Ureter (tissue), 1 donor: Measurements from ENCODE around the gene NEDD4L. TPM values are rescaled to one million over a fixed set of nuclear protein-coding genes. Genes with fewer than 3 reads are reported as not detected.

Source experiments
- DNase-seq: peaks from one replicate; pipeline ENCODE4 v3.0.0-alpha.2; 2020; ENCODE audit warnings: low spot score
- total RNA-seq: library from RNA; stranded (reverse); gene quantifications from one replicate; pipeline ENCODE4 v1.2.4, GENCODE V29; 2023
- donor health status: DM: yes; HTN: yes; CAD: no.

NEDD4L gene
- total RNA-seq, 1 donor from 2014 or later: 299 TPM

- no peak for DNase-seq
Observed at GRCh38 chr18:58396966-58397365, 352.9 kb downstream of the NEDD4L start.

DNA sequence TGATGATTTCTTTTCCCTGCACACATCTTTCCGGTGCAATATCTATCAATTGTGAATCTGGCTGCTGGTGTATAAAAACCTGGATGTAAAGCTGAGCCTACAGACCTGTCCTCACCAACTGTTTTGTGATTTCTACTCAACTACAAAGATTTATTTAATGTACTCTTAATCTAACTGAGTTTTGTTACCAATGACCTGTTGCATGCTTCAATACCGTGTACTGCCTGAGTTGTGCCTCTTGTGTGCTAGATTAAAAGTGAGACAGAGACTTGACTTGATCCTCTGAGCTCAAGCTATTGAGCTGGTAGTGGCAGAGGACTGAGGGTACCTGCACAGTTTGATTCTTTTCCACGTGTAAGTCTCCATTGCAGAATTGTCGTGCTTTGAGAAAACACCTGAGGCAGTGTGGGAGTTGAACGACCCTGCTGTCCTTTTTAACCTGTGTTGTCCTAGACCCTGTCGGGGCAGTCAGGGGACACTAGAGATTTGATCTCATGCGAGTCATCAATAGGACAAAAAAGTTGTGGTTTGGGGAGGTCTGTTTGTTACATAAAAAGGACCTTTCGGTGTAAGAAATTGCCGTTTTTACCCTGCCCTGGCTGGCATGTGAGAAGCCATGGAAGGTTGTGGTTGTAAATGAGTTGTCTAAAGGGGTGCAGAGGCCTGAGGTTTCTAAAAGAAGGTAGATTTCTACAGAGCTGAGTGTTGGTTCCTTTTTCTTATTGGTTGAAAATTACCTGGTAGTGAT lies 353.5 kb downstream of the NEDD4L start:
- DNase-seq: no peak

DNA sequence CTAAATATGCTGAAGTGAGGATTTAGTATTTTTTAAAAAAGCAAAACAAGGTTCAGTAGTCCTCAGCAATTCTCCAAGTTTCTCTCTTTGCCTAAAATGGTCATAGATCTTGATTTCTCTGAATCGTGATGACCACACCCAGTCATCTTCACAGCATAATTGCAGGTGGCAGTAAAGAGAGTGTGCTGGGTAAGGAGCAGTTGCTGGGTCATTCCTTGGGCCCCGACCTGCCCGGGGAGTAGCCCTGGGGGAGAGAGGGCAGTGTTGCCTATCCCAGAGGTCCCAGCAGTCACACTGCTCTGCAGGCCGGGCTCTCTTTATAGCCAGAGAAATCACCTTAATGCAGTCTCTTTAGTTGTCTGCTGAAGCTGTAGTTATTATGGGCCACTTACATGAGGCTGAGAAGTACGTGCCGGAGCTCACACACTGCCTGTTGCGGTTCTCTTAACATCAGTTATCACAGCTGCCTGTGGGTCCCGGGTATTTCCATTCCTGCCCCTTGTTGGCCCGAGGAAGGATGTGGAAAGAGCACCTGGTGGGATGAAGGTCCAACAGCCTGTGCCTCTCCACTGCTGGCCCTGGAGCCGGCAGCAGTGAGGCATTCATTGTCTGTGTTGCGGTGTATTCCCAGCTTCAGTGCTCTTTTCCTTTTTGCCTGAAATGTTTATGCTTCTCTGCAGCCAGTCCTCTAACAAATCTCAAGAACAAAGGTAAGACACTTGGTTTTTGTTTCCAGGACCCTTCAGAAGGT lies 354.8 kb downstream of the NEDD4L start:
- no peak for DNase-seq

GRCh38 chr18:58400331-58400870 lies 356.4 kb downstream of the NEDD4L start:
- no peak for DNase-seq

DNA sequence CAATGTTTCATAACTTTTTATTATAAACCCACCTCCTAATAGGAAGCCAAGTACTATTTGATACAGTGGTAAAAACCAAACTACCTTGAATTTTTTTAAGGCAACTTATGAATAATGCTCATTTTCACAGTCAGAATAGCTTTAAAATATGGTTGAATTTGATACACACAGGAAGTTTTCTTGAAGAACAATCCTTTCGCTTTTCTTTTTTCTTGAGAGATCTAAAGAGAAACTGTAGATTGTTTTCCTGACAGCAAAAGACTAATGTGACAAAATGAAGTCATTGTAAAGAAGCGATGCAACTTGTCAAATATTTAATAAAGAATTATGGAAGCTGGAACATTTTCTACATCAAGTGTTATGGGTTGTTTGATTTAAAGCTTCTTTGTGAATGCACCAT lies 357.2 kb downstream of the NEDD4L start:
- DNase-seq: no peak

GRCh38 chr18:58402247-58402646 lies 358.2 kb downstream of the NEDD4L start:
- DNase-seq: no peak

DNA sequence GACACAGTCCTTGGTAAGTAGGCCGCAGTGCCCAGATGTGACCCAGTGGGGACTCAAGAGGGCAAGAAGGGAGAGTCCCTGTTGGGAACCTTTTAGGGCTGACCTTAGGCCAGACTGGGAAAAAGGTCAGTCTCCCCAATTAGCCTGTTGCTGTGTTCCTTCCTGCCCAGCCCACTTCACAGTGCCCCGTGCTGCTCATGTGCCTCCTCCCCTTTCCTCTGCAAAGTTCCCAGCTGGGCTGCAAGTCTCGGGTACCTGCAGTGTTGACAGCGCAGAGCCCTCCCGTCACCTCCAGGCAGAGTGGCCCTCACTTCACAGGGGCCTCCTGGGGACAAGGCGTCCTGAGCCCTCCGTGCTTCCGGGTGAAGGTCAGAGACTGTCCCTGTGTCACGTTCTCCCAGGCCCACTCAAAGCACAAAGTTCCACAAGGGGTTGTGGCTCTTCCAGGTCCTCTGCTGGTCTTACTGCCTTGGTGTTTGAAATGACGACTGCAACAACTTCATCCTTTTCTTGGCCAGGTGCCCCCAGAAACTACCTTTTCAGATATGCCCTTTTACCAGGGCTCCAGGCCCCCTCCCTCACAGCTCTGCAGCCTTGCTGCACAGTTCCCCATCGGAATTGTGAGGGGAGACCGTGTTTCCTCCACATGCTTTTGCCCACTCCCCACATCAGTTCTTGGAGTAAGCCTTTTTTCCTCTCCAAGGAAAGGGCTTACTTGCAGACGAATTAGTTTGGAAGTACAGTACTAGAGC lies 359.1 kb downstream of the NEDD4L start:
- no peak for DNase-seq

- no peak for DNase-seq
Observed at GRCh38 chr18:58403799-58404455, 359.9 kb downstream of the NEDD4L start.

DNA sequence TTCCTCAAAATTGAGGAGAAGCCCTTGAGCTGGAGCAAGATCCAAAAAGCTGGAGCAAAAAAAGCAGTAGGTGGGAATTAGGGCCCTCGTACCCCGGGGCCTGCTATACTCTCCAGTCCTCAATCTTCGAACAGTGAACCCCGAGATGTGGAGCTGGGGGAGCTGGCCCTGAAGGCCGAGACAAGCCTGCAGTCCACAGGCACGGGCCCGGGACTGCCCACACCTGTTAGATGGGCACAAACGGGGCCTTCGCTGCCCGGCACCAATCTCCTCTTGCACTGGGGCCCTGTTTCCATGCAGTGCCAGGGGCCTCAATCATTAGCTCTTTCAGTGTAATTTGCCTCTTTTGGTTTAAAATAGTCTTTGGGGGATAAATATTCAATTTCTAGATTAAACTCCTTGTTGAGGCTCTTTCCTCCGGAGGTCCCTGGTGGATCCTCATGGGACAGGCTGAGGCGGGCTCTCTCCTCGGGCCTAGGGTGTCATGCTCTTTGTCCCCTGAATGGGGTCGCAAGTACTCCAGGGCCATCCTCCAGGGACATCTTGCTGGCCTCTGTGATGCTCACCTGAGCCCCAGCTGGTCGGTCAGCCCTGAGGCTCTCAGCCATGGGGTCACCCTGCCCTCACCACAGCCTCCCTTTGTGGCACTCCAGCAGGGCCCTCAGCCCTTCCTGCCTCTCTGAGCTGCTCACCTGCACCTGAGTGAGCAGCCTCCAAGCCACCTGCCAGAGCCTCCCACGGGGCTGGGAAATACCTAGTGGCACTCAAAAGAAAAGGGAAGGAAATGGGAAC lies 361.3 kb downstream of the NEDD4L start:
- DNase-seq: no peak

DNA sequence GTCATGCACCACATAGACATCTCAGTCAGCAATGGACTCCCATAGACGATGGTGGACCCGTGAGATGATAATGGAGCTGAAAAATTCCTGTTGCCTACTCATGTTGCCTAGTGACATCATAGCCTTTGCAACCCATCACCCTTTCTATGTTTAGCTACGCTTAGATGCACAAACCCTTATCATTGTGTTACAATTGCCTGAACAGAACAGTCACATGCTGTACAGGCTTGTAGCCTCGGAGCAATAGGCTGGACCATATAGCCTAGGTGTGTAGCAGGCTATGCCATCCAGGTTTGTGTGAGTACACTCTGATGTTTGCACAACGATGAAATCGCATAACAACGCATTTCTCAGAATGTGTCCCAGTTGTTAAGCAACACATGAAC lies 363.2 kb downstream of the NEDD4L start:
- no peak for DNase-seq

- DNase-seq: no peak
Observed at GRCh38 chr18:58407649-58408407, 363.8 kb downstream of the NEDD4L start.

GRCh38 chr18:58408665-58409064 lies 364.6 kb downstream of the NEDD4L start:
- DNase-seq: no peak

GRCh38 chr18:58409802-58410445 lies 365.9 kb downstream of the NEDD4L start:
- DNase-seq: no peak

DNA sequence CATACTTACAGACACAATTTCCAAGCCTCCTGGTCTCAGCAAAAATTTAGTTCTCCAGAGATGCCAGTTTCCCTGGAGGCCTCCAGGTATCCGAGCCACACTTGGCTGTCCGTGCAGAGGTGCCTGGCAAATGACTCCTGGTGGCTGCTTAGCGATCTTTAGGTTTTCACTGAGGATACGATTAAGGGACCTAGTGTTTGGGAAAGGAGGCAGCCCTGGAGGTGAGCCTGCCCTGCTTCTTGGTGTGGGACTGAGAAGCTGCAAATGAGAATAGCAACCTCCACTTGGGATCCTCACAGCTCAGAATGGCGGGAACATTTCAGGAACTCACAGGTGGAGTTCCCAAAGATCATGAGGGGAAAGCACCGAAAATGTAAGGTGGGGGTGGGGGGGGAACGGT lies 367.3 kb downstream of the NEDD4L start:
- no peak for DNase-seq

DNA sequence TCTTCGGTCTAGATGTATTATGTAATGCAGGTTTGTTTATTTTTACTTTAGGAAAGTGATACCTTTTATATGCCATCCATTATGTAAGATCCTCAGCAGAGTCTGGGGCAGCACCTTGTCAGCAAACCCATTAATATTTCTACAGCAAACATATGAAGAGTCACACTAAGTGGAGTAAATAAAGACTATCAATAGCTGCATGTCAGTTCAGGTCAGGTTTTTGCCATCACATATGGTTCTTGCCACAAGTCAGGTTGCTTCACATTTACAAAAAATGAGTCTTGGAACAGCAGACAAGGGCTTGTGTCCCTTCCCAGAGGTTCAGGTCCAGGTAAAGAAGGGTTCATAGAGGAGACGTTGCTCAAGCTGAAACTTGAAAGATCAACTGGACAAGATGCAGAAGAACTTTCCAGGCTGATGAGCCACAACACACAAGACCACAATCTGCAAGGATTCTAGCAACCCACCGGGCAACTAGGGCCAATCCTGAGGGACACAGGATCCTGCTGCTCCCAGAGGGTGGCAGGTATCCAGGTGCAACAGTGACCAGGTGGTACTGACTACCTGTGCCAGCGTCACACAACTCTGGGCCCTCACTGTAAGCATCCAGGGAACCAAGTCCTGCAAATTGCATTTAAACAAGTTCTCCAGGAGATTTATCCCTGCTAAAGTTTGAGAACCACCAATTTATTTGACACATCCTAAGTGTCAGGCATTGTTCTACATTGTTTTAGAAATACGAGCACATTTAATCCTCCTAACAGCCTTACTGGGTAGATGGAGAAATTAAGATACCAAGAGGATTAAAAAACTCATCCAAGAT lies 369.0 kb downstream of the NEDD4L start:
- no peak for DNase-seq

DNA sequence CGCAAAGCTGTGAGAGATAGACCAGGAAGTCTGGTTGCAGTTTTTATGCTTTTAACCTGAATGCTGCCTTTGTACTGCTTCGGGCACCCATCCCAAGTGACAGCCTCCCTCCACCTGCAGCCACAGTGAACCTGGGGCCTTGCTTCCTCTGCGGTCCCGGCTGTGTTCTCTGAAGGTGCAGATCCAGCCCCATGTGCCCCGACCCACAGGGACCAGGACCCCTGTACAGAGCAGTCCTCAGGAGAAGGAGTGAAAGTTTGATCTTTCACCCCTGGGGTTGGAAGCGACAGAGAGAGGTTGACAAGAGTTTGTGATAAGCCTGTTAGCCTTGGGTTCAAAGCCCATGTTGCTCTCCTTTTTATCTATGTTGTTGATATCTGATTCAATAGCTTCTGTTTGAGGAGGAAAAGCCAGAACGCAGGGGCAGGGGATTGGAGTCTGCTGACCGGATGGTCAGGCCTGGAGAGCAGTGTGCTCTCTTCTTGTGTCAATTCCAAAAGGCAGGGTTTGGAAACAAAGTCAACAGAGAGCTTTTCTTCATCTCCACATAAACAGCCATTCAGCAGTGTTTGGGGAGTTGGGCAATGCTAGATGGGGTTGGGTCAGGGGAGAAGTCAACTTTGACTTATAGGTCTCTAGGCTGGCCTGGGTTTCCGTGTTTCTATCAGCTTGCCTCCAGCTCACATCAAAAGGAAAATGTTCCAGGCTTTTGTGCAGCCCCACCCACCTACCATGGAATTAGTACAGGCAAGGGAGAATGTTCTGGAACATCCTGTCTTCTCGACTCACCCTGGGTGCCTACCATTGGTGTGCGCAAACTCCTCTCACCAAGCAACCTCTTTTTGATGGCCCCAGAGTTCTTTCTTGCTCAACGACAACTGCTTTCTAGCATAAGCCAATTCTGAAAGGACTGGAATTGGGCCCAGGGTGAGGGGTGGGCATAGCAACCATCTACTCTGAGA lies 369.9 kb downstream of the NEDD4L start:
- DNase-seq: no peak

DNA sequence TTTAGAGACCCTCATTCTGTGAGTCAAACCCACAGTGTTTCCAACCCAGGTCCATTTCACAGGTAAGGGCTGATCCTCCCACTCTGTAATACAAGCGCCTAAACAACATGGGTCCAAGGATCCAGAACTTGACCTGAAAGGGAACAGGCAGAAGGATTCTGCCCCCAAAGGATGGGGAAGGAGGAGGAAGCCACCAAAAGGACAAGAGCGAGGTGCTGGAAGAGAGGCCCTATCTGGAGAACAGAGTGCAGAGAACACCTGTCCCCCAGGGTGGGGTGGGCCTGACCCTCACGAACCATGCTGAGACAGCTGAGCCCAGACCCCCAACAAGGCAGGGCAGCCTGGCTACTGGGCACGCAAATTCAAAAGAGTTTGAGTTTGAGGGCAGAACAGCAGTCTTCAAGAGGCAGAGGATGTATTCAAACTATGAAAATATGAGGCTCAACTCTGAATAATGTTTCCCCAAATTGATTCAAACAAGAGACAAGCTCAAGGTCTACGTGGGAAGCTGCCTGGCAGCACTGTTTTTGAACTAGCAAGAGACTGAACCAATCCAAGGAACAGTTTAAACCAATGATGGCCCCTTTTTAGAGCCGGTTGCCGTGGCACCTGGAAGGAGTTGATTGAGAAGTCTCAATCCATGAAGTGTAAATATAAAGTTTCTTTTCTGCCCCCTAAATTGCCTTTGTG lies 372.1 kb downstream of the NEDD4L start:
- no peak for DNase-seq
